HepG2 (cell line): Measurements from ENCODE around the gene BCO2. TPM values are rescaled to one million over a fixed set of nuclear protein-coding genes. Genes with fewer than 3 reads are reported as not detected.

Source experiments
- ARID4A ChIP-seq: sonication (generic); formaldehyde crosslinking; IDR thresholded peaks from 2 replicates; pipeline ENCODE4 v1.5.0; 2020; ENCODE audit warnings: mild to moderate bottlenecking, missing genetic modification reagents, borderline replicate concordance
- EP300 ChIP-seq, 3 experiments: sonication (generic) in 1 of 3; formaldehyde crosslinking in 1 of 3; IDR thresholded peaks; 2 replicates each; pipeline versions ENCODE4 v1.5.1 to v1.6.1; 2011 to 2020; ENCODE audit warnings: low read depth in 2 of 3, low read length in 2 of 3, borderline replicate concordance in 1 of 3, improper control_type of control experiment in 1 of 3, mild to moderate bottlenecking in 1 of 3, missing genetic modification reagents in 1 of 3, moderate library complexity in 1 of 3
- HOXA3 ChIP-seq: sonication (generic); formaldehyde crosslinking; IDR thresholded peaks from 2 replicates; pipeline ENCODE4 v1.5.0; 2020; ENCODE audit warnings: missing genetic modification reagents
- ISL2 ChIP-seq: sonication (generic); formaldehyde crosslinking; IDR thresholded peaks from 2 replicates; pipeline ENCODE4 v1.5.0; 2020; ENCODE audit warnings: missing genetic modification reagents
- MIER2 ChIP-seq: IDR thresholded peaks from 2 replicates; pipeline ENCODE4 v1.6.1; 2016; ENCODE audit warnings: missing biosample characterization, missing genetic modification reagents
- NCOR1 ChIP-seq: fragments of 200-600 bp; sonication (generic); IDR thresholded peaks from 2 replicates; pipeline ENCODE4 v1.7.0; 2017; ENCODE audit warnings: antibody characterized with exemption, low read length, borderline replicate concordance
- RARG ChIP-seq: sonication (generic); formaldehyde crosslinking; IDR thresholded peaks from 2 replicates; pipeline ENCODE4 v1.4.0; 2020; ENCODE audit warnings: low read depth, mild to moderate bottlenecking, missing genetic modification reagents
- REPIN1 ChIP-seq: sonication (generic); formaldehyde crosslinking; IDR thresholded peaks from 2 replicates; pipeline ENCODE4 v1.8.0; 2022; ENCODE audit warnings: missing genetic modification reagents, low read depth, mild to moderate bottlenecking, borderline replicate concordance
- RFX3 ChIP-seq: IDR thresholded peaks from 2 replicates; pipeline ENCODE4 v1.6.1; 2016; ENCODE audit warnings: missing biosample characterization, missing genetic modification reagents
- SUZ12 ChIP-seq: fragments of 150-350 bp; IDR thresholded peaks from 2 replicates; pipeline ENCODE4 v1.6.1; 2014; ENCODE audit warnings: low read depth, low read length
- ZBTB38 ChIP-seq: sonication (generic); formaldehyde crosslinking; IDR thresholded peaks from 2 replicates; pipeline ENCODE4 v1.5.1; 2020; ENCODE audit warnings: mild to moderate bottlenecking, missing genetic modification reagents
- ZNF546 ChIP-seq: sonication (generic); formaldehyde crosslinking; conservative IDR thresholded peaks from 2 replicates; pipeline ENCODE4 v1.8.1; 2023; ENCODE audit warnings: mild to moderate bottlenecking, missing genetic modification reagents
- ZNF557 ChIP-seq: sonication (generic); formaldehyde crosslinking; IDR thresholded peaks from 2 replicates; pipeline ENCODE4 v1.4.0; 2020; ENCODE audit warnings: missing genetic modification reagents
- ZNF672 ChIP-seq: sonication (generic); formaldehyde crosslinking; IDR thresholded peaks from 2 replicates; pipeline ENCODE4 v1.8.1; 2022; ENCODE audit warnings: missing genetic modification reagents
- polyA plus RNA-seq, 8 experiments: library from polyadenylated mRNA; depleted of rRNA in 3 of 8; stranded (reverse) in 7 of 8; unstranded in 1 of 8; fragments of >200 nt; fragmentation: Illumina TruSeq in 4 of 8; extraction: Trizol in 4 of 8; gene quantifications; 2 replicates each; pipeline versions ENCODE4 v1.2.1 to v1.2.3, GENCODE V29; 2011 to 2016; ENCODE audit warnings: low read depth in 4 of 8, missing spikeins in 1 of 8, mixed read lengths in 1 of 8; ENCODE audit not compliant: insufficient read depth in 1 of 8
- total RNA-seq, 5 experiments: library from RNA; depleted of rRNA; stranded (reverse); fragments of >200 nt; fragmentation: Illumina TruSeq; extraction: Trizol; gene quantifications; 2 replicates each; pipeline ENCODE4 v1.2.3, GENCODE V29; 2016; ENCODE audit warnings: low read depth in 1 of 5
- TF ChIP-seq, protein P1 (sequence below): sonication (generic); formaldehyde crosslinking; IDR thresholded peaks from 2 replicates; pipeline ENCODE4 v1.5.0; 2020; ENCODE audit warnings: mild to moderate bottlenecking, missing genetic modification reagents
- TF ChIP-seq, protein P2 (sequence below): IDR thresholded peaks from 2 replicates; pipeline ENCODE4 v1.6.1; 2016; ENCODE audit warnings: missing biosample characterization, missing genetic modification reagents, low read depth
- TF ChIP-seq, protein P3 (sequence below): sonication (generic); formaldehyde crosslinking; IDR thresholded peaks from 2 replicates; pipeline ENCODE4 v1.8.0; 2022; ENCODE audit warnings: mild to moderate bottlenecking, missing genetic modification reagents, moderate library complexity
- TF ChIP-seq, protein P4 (sequence below): sonication (generic); formaldehyde crosslinking; IDR thresholded peaks from 2 replicates; pipeline ENCODE4 v1.4.0; 2020; ENCODE audit warnings: mild to moderate bottlenecking, low read depth, missing genetic modification reagents

BCO2 gene
- total and polyA plus RNA-seq, 2 of the 13 experiments (the other 11 are each of a cell fraction or from before 2014, with no cell fraction given) = 0.38 to 0.58 TPM

DNA sequence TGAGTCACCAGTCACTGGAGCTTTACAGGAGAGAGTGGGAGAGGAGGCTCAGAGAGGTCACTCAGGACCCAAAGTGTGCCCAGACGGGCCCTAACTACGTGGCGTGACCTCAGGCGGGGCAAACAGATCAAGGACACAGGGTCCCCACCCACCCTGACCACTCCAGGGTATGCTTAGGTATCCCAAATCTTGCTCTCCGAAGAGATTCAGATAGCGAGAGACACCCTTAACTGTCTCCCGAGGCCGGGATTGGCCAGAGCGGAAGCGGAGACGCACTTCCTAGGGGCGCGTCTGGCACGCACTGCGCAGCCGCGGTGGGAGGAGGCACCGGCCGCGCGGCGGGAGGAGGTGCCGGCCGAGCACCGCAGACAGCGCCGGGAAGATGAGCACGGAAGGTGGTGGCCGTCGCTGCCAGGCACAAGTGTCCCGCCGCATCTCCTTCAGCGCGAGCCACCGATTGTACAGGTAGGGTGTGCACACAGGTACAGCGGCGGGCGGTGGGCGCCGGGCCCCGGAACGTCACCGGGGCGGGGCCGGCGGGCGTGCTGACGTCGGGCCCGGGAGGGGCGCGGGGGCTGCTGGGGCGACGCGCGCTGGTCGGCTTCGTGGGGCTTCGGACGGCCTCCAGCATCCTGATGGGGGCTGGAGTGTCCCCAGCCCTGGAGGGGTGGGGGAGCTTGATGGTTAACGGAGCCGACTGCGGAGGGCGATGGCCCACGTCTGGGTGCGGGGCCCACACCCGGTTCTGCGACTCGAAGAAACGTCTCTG is 50.9 kb downstream of the BCO2 start, which contains the start of gene PTS (continued):
- peak; percentile 83; the same call in 1 of the 2 replicates for TF ChIP-seq ARID4A
- peak; percentile 11; the same call in 1 of the 2 replicates for TF ChIP-seq MIER2
- TF ChIP-seq ISL2 = 0 out of 2 replicates have a peak, but pooled peaks have one; percentile 10
- TF ChIP-seq ZNF557 = no peak
- no peak for TF ChIP-seq RARG (CRISPR knock-in tag)
- TF ChIP-seq HOXA3 (CRISPR knock-in tag) = peak; percentile 81
- TF ChIP-seq EP300 (IDR thresholded peaks at IDR 0.05; ENCODE audit: low read depth in 2 of 2, low read length in 2 of 2) = peak in 1 of 2 experiments; percentile 22; a peak in 1 of 4 replicates
- TF ChIP-seq EP300 (CRISPR knock-in tag; IDR thresholded peaks at IDR 0.05; ENCODE audit: borderline replicate concordance) = no peak; the same call in 1 of the 2 replicates
- TF ChIP-seq, protein P1, sequence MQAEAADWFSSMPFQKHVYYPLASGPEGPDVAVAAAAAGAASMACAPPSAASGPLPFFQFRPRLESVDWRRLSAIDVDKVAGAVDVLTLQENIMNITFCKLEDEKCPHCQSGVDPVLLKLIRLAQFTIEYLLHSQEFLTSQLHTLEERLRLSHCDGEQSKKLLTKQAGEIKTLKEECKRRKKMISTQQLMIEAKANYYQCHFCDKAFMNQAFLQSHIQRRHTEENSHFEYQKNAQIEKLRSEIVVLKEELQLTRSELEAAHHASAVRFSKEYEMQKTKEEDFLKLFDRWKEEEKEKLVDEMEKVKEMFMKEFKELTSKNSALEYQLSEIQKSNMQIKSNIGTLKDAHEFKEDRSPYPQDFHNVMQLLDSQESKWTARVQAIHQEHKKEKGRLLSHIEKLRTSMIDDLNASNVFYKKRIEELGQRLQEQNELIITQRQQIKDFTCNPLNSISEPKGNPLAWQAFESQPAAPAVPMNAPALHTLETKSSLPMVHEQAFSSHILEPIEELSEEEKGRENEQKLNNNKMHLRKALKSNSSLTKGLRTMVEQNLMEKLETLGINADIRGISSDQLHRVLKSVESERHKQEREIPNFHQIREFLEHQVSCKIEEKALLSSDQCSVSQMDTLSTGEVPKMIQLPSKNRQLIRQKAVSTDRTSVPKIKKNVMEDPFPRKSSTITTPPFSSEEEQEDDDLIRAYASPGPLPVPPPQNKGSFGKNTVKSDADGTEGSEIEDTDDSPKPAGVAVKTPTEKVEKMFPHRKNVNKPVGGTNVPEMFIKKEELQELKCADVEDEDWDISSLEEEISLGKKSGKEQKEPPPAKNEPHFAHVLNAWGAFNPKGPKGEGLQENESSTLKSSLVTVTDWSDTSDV (CRISPR knock-in tag) = no peak
- peak; percentile 35; the same call in 1 of the 2 replicates for TF ChIP-seq ZNF546 (CRISPR knock-in tag)
- TF ChIP-seq, protein P2, sequence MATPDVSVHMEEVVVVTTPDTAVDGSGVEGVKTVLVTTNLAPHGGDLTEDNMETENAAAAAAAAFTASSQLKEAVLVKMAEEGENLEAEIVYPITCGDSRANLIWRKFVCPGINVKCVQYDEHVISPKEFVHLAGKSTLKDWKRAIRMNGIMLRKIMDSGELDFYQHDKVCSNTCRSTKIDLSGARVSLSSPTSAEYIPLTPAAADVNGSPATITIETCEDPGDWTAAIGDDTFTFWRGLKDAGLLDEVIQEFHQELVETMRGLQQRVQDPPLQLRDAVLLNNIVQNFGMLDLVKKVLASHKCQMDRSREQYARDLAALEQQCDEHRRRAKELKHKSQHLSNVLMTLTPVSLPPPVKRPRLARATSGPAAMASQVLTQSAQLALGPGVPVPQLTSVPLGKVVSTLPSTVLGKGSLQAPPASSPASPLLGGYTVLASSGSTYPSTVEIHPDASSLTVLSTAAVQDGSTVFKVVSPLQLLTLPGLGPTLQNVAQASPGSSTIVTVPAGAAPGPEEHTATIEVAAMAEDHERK (CRISPR knock-in tag) = peak; percentile 74
- no peak for TF ChIP-seq SUZ12
- TF ChIP-seq, protein P3, sequence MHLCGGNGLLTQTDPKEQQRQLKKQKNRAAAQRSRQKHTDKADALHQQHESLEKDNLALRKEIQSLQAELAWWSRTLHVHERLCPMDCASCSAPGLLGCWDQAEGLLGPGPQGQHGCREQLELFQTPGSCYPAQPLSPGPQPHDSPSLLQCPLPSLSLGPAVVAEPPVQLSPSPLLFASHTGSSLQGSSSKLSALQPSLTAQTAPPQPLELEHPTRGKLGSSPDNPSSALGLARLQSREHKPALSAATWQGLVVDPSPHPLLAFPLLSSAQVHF (CRISPR knock-in tag) = no peak
- TF ChIP-seq, protein P4, sequence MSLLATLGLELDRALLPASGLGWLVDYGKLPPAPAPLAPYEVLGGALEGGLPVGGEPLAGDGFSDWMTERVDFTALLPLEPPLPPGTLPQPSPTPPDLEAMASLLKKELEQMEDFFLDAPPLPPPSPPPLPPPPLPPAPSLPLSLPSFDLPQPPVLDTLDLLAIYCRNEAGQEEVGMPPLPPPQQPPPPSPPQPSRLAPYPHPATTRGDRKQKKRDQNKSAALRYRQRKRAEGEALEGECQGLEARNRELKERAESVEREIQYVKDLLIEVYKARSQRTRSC (CRISPR knock-in tag) = 0 out of 2 replicates have a peak, but pooled peaks have one; percentile 81
- no peak; the same call in 1 of the 2 replicates for TF ChIP-seq REPIN1
- TF ChIP-seq ZBTB38 = 0 out of 2 replicates have a peak, but pooled peaks have one; percentile 37
- TF ChIP-seq NCOR1 = no peak; the same call in 1 of the 2 replicates
- TF ChIP-seq ZNF672 (CRISPR knock-in tag) = no peak
- TF ChIP-seq RFX3 (CRISPR knock-in tag) = no peak
